HL-60 (cell line): Measurements from ENCODE around the gene GLI3.

ENCODE experiments used
- SPI1 ChIP-seq: IDR thresholded peaks from 2 replicates; pipeline ENCODE4 v1.6.1; 2012; ENCODE audit warnings: low read depth, mild to moderate bottlenecking, borderline replicate concordance
- TF ChIP-seq, protein P1 (sequence below): IDR thresholded peaks from one replicate; pipeline ENCODE4 v1.5.1; 2011; ENCODE audit warnings: low read length, control low read depth, inconsistent platforms; ENCODE audit not compliant: insufficient read depth

DNA sequence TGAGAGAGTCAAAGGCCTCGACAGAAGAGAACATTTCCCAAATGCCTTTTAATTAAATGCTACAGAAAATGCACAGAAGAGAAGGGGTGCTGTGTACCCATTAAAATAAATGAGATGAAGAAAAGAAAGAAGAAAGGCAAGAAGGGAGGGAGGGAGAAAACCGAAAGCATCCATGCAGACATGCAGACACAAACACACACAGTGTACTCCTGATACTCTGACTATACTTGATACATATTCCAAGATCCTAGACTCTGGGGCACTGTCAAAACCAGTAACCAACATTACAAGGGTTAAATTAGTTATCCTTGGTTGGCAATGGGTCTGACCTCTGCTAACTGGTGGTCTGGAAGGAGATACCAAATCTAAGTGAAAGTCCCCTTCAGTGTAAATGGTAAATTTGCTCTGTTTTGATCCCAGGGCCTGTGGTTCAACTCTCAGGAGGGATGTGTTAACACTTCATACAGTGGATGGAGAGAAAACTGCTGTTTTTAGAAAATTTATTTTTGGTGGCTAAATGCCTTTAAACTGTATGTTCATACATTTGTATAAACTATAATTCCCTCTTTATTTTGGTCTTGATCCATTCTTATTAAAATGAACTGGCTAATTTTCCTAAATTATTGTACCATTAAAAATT, 241.3 kb downstream of the GLI3 start:
- TF ChIP-seq, protein P1, sequence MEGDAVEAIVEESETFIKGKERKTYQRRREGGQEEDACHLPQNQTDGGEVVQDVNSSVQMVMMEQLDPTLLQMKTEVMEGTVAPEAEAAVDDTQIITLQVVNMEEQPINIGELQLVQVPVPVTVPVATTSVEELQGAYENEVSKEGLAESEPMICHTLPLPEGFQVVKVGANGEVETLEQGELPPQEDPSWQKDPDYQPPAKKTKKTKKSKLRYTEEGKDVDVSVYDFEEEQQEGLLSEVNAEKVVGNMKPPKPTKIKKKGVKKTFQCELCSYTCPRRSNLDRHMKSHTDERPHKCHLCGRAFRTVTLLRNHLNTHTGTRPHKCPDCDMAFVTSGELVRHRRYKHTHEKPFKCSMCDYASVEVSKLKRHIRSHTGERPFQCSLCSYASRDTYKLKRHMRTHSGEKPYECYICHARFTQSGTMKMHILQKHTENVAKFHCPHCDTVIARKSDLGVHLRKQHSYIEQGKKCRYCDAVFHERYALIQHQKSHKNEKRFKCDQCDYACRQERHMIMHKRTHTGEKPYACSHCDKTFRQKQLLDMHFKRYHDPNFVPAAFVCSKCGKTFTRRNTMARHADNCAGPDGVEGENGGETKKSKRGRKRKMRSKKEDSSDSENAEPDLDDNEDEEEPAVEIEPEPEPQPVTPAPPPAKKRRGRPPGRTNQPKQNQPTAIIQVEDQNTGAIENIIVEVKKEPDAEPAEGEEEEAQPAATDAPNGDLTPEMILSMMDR = no peak
- no peak for TF ChIP-seq SPI1
